K562 (cell line): Measurements from ENCODE around the gene ASIC5. TPM values are rescaled to one million over a fixed set of nuclear protein-coding genes. Genes with fewer than 3 reads are reported as not detected.

Source experiments
- ATAC-seq: fragments of 200-7000 bp; cut with Tn5 transposase; 3 replicates; pipeline ENCODE4 v1.9.1; 2020; ENCODE audit warnings: moderate library complexity
- BruUV-seq: library from RNA; stranded (reverse); fragments of 400-500 nt; replicated peaks from 2 replicates; lab custom pipeline; 2021; lab: Mats Ljungman, UMichigan
- CTCF ChIA-PET: fragments of 300-600 bp; formaldehyde crosslinking; extraction: SDS; loops from one replicate; lab custom pipeline; 2021; ENCODE audit warnings: low intra/inter-chr PET ratio; lab: Yijun Ruan, JAX
- POLR2A ChIA-PET: fragments of 300-600, 350-650 bp; sonication (Branson Sonifier 250); formaldehyde crosslinking; extraction: SDS; loops from one replicate; lab custom pipeline; 2021; ENCODE audit warnings: antibody characterized with exemption, inconsistent platforms; lab: Yijun Ruan, JAX
- DNase-seq, 4 experiments: peaks; one replicate each; pipeline versions ENCODE4 v3.0.0 to v3.0.0-alpha.2; 2011 to 2018; ENCODE audit warnings: low spot score in 3 of 4, mixed read lengths in 3 of 4; ENCODE audit errors: extremely low read depth in 1 of 4
- FAIRE-seq: peaks from 2 replicates; lab custom pipeline; 2011; peaks lifted over from hg19 to GRCh38; lab: Jason Lieb, UNC
- H2AFZ ChIP-seq: 2 replicates; pipeline ENCODE4 v1.6.0; 2011; ENCODE audit warnings: low read depth, low read length, control low read depth, inconsistent platforms
- H3K27ac ChIP-seq: fragments of 200-600 bp; 3 replicates; pipeline ENCODE4 v1.8.0; 2011; ENCODE audit warnings: low read depth, mild to moderate bottlenecking, control low read depth, inconsistent platforms, low read length, moderate library complexity, mixed read lengths; ENCODE audit errors: extremely low read depth
- H3K27me3 ChIP-seq, 2 experiments: fragments of 300-600 bp in 1 of 2; 2 replicates in 1 of 2; 3 replicates in 1 of 2; pipeline versions ENCODE4 v1.6.0 to v1.8.0; 2011; ENCODE audit warnings: inconsistent platforms in 2 of 2, low read length in 2 of 2, mild to moderate bottlenecking in 1 of 2, mixed read lengths in 1 of 2, moderate library complexity in 1 of 2; ENCODE audit not compliant: control insufficient read depth in 2 of 2, insufficient read depth in 2 of 2
- H3K36me3 ChIP-seq: fragments of 300-600 bp; 3 replicates; pipeline ENCODE4 v1.8.0; 2011; ENCODE audit warnings: mild to moderate bottlenecking, low read length, inconsistent platforms; ENCODE audit not compliant: control insufficient read depth, insufficient read depth
- H3K4me1 ChIP-seq, 2 experiments: fragments of 200-600 bp in 1 of 2; replicated peaks in 1 of 2; 2 replicates in 1 of 2; 3 replicates in 1 of 2; pipeline versions ENCODE4 v1.5.1 to v1.8.0; 2011; ENCODE audit warnings: inconsistent platforms in 2 of 2, low read length in 2 of 2, mild to moderate bottlenecking in 1 of 2, mixed read lengths in 1 of 2, moderate library complexity in 1 of 2; ENCODE audit not compliant: control insufficient read depth in 2 of 2, insufficient read depth in 2 of 2
- H3K4me2 ChIP-seq: 2 replicates; pipeline ENCODE4 v1.6.1; 2011; ENCODE audit warnings: low read length, control low read depth, inconsistent platforms, mixed read lengths; ENCODE audit not compliant: insufficient read depth
- H3K4me3 ChIP-seq: fragments of 200-600 bp; sonication (generic), shearing (Covaris generic); 2 replicates; pipeline ENCODE4 v1.5.1; 2016; ENCODE audit warnings: control low read depth, inconsistent platforms
- H3K79me2 ChIP-seq: fragments of 200-600 bp; 3 replicates; pipeline ENCODE4 v1.8.0; 2011; ENCODE audit warnings: low read length, inconsistent platforms; ENCODE audit not compliant: control insufficient read depth, insufficient read depth
- H3K9ac ChIP-seq, 2 experiments: 2 replicates each; pipeline versions ENCODE4 v1.6.0 to v1.6.1; 2011; ENCODE audit warnings: low read depth in 2 of 2, low read length in 2 of 2, control low read depth in 1 of 2, inconsistent platforms in 1 of 2, mild to moderate bottlenecking in 1 of 2, mixed read lengths in 1 of 2; ENCODE audit not compliant: insufficient read depth in 1 of 2
- H3K9me1 ChIP-seq: one replicate; pipeline ENCODE4 v1.6.0; 2011; ENCODE audit warnings: inconsistent platforms, mild to moderate bottlenecking, low read length, moderate library complexity; ENCODE audit not compliant: control insufficient read depth, insufficient read depth
- H3K9me3 ChIP-seq: replicated peaks from 2 replicates; pipeline ENCODE4 v1.5.1; 2011; ENCODE audit warnings: low read depth, low read length, inconsistent platforms; ENCODE audit not compliant: control insufficient read depth, insufficient read depth
- H4K20me1 ChIP-seq: replicated peaks from 2 replicates; pipeline ENCODE4 v1.6.1; 2011; ENCODE audit warnings: low read length, inconsistent platforms, mixed read lengths; ENCODE audit not compliant: control insufficient read depth, insufficient read depth
- BCLAF1 ChIP-seq, 2 experiments: fragments of 450-650 bp in 1 of 2; IDR thresholded peaks; 2 replicates each; pipeline ENCODE4 v1.6.1; 2011 to 2017; ENCODE audit warnings: low read depth in 2 of 2, antibody characterized with exemption in 1 of 2, borderline replicate concordance in 1 of 2, low read length in 1 of 2, mild to moderate bottlenecking in 1 of 2, mixed read lengths in 1 of 2; ENCODE audit not compliant: control insufficient read depth in 1 of 2
- ID3 ChIP-seq, 2 experiments: fragments of 250-450 bp in 1 of 2; fragments of 450-650 bp in 1 of 2; sonication (Bioruptor Pico) in 1 of 2; IDR thresholded peaks; 2 replicates each; pipeline versions ENCODE4 v1.6.1 to v1.8.0; 2016 to 2021; ENCODE audit warnings: mild to moderate bottlenecking in 2 of 2, moderate library complexity in 2 of 2, missing compliant biosample characterization in 1 of 2, missing genetic modification characterization in 1 of 2
- ILK ChIP-seq: fragments of 450-650 bp; IDR thresholded peaks from 2 replicates; pipeline ENCODE4 v1.6.1; 2016; ENCODE audit warnings: missing genetic modification characterization, low read depth, mild to moderate bottlenecking, missing compliant biosample characterization, moderate library complexity, borderline replicate concordance
- PTTG1 ChIP-seq: fragments of 450-650 bp; IDR thresholded peaks from 2 replicates; pipeline ENCODE4 v1.6.1; 2016; ENCODE audit warnings: low read depth, mild to moderate bottlenecking, missing genetic modification characterization, missing compliant biosample characterization
- WGBS: fragments of 100-300 bp; shearing (Covaris generic); methylation state at CpG from one replicate; pipeline ENCODE4 v1.1.6; 2016; ENCODE audit warnings: low coverage, mixed read lengths; ENCODE audit not compliant: insufficient coverage; ENCODE audit errors: missing lambda C conversion rate; 5-methylcytosine and 5-hydroxymethylcytosine counted together
- in situ Hi-C: fragments of 300-500 bp; cut with MboI; formaldehyde crosslinking; loops from 4 replicates; pipeline ENCODE4 v1.15.0; 2018; ENCODE audit warnings: inconsistent platforms, mixed read lengths
- intact Hi-C: fragments of 100-400 bp; cut with micrococcal nuclease; formaldehyde crosslinking; loops from 2 replicates; pipeline ENCODE4 v1.14.2; 2022
- polyA plus RNA-seq, 8 experiments: library from polyadenylated mRNA; depleted of rRNA in 4 of 8; stranded (reverse) in 5 of 8; unstranded in 3 of 8; fragments of >200 nt; fragmentation: Nextera tagmentation in 2 of 8; fragmentation: Illumina TruSeq in 1 of 8; extraction: Ambion mirVana in 2 of 8; extraction: Trizol in 1 of 8; gene quantifications; 2 replicates each; pipeline versions ENCODE4 v1.2.1 to v1.2.3, GENCODE V29; 2011 to 2014; ENCODE audit warnings: inconsistent platforms in 1 of 8, missing spikeins in 1 of 8
- total RNA-seq, 7 experiments: library from RNA; depleted of rRNA in 6 of 7; stranded (reverse); fragments of >200 nt in 6 of 7; fragmentation: Illumina TruSeq in 2 of 7; extraction: Trizol in 2 of 7; gene quantifications; 2 replicates each; pipeline versions ENCODE4 v1.2.1 to v1.2.3, GENCODE V29; 2011 to 2021; ENCODE audit warnings: low replicate concordance in 1 of 7

The ASIC5 gene
- total and polyA plus RNA-seq, 9 of the 15 experiments (the other 6 are each of a cell fraction or from before 2014, with no cell fraction given), result not detected

GRCh38 chr4:155883895-155884294 lies 17.8 kb upstream of the ASIC5 start (continued):
- TF ChIP-seq BCLAF1 (IDR thresholded peaks at IDR 0.05; ENCODE audit: borderline replicate concordance in 1 of 2, control insufficient read depth in 1 of 2, low read depth in 2 of 2, low read length in 1 of 2) (no peak), ID3 (CRISPR knock-in tag; IDR thresholded peaks at IDR 0.05) (no peak), ID3 (tag; IDR thresholded peaks at IDR 0.05) (no peak), ILK (tag) (no peak)

- Histone ChIP-seq H3K4me3 (no peak overlapping the region), H3K4me2 (no peak overlapping the region), H3K9me3 (no peaks in the 10 kb centered on the region), H3K79me2 (no peaks in the 10 kb centered on the region), H3K27me3 (no peaks in the 10 kb centered on the region), H2AFZ (no peak overlapping the region), H3K27ac (no peak overlapping the region), H4K20me1 (no peaks in the 10 kb centered on the region), H3K9ac (no peak overlapping the region), H3K4me1 (no peaks in the 10 kb centered on the region), H3K9me1 (no peaks in the 10 kb centered on the region), H3K36me3 (no peaks in the 10 kb centered on the region)
- BruUV-seq, result no TSS peak
- ChIA-PET POLR2A (no interaction called here), CTCF (no interaction called here)
- ATAC-seq (no peak), FAIRE-seq (no peak), DNase-seq (no peak)
- in situ Hi-C loops (no loop called here), intact Hi-C loops (no loop called here)
- 0% methylated on average over 1 of the region's 1 CpG for whole genome bisulfite sequencing
- TF ChIP-seq PTTG1 (tag), result no peak
Measured at GRCh38 chr4:155881555-155881954, 15.5 kb upstream of the ASIC5 start.
